ENCODE data around the gene IFT43. TPM values are rescaled to one million over a fixed set of nuclear protein-coding genes. Genes with fewer than 3 reads are reported as not detected.

The IFT43 gene
- total and polyA plus RNA-seq, 9 of the 15 experiments (the other 6 are each of a cell fraction or from before 2014, with no cell fraction given) = 4.9 to 12.8 (median 8.0) TPM

- ChIA-PET CTCF (ENCODE audit: low intra/inter-chr PET ratio) (no interaction called here), POLR2A (interaction anchor here (0.7 to 0.9 kb wide), 2 partner anchors 8 to 239 kb away, joined by 3 read pairs; no protein-coding TSS in a partner anchor)
- BruUV-seq (replicated peaks) = no TSS peak
- in situ Hi-C loops (cut with MboI) = loop anchor here (10.0 kb wide), 1 partner anchor 413 kb away; the partner anchor contains the start of gene FLVCR2
- WGBS (ENCODE audit: insufficient coverage, low coverage, missing lambda C conversion rate) = 23% methylated on average over 2 of the region's 3 CpGs
- H4K20me1 ChIP-seq (replicated peaks; ENCODE audit: control insufficient read depth, insufficient read depth, low read length) = no peaks in the 10 kb centered on the region
- no peaks in the 10 kb centered on the region for H3K36me3 ChIP-seq (ENCODE audit: control insufficient read depth, insufficient read depth, low read length)
- no peak for DNase-seq (ENCODE audit: extremely low read depth in 1 of 4, low spot score in 3 of 4)
- no peak for ATAC-seq
- H2AFZ ChIP-seq (ENCODE audit: low read depth, low read length) = no peak overlapping the region
- no peaks in the 10 kb centered on the region for H3K27me3 ChIP-seq (ENCODE audit: control insufficient read depth in 2 of 2, insufficient read depth in 2 of 2, low read length in 2 of 2)
- TF ChIP-seq PHF21A (IDR thresholded peaks at IDR 0.05; ENCODE audit: borderline replicate concordance, low read depth) (no peak), LARP7 (IDR thresholded peaks at IDR 0.05) (no peak), CHD4 (IDR thresholded peaks at IDR 0.05; ENCODE audit: insufficient read depth, insufficient replicate concordance, low read depth, low read length, poor library complexity, severe bottlenecking) (no peak), NBN (IDR thresholded peaks at IDR 0.05; ENCODE audit: low read depth) (no peak)
- H3K9me1 ChIP-seq (ENCODE audit: control insufficient read depth, insufficient read depth, low read length) = no peaks in the 10 kb centered on the region
- intact Hi-C loops (cut with micrococcal nuclease) = no loop called here
- no peak for FAIRE-seq
- no peaks in the 10 kb centered on the region for H3K9me3 ChIP-seq (replicated peaks; ENCODE audit: control insufficient read depth, insufficient read depth, low read depth, low read length)
- H3K4me1 ChIP-seq (replicated peaks in 1 of 2; ENCODE audit: control insufficient read depth in 2 of 2, insufficient read depth in 2 of 2, low read length in 2 of 2) = peaks cover 4 to 5% of the 10 kb centered on the region in 2 experiments; a peak in 4 of 5 replicates
- no peak overlapping the region for H3K27ac ChIP-seq (ENCODE audit: extremely low read depth, low read depth, low read length)
- H3K4me2 ChIP-seq (ENCODE audit: insufficient read depth, low read length) = no peak overlapping the region
- H3K9ac ChIP-seq (ENCODE audit: insufficient read depth in 1 of 2, low read depth in 2 of 2, low read length in 2 of 2) = no peak overlapping the region
- no peak overlapping the region for H3K4me3 ChIP-seq
- H3K79me2 ChIP-seq (ENCODE audit: control insufficient read depth, insufficient read depth, low read length) = no peaks in the 10 kb centered on the region
These were observed 1.8 kb downstream of the IFT43 start for GRCh38 chr14:75987201-75987970.

GRCh38 chr14:75989134-75989533 is 3.6 kb downstream of the IFT43 start:
- FAIRE-seq (no peak), ATAC-seq (no peak), DNase-seq (ENCODE audit: extremely low read depth in 1 of 4, low spot score in 3 of 4) (no peak)
- POLR2A ChIA-PET = interaction anchor here (0.7 kb wide), 1 partner anchor 28 kb away, joined by 3 read pairs; no protein-coding TSS in a partner anchor
- Histone ChIP-seq H2AFZ (ENCODE audit: low read depth, low read length) (no peak overlapping the region), H3K9me1 (ENCODE audit: control insufficient read depth, insufficient read depth, low read length) (no peaks in the 10 kb centered on the region), H3K36me3 (ENCODE audit: control insufficient read depth, insufficient read depth, low read length) (no peaks in the 10 kb centered on the region), H3K4me3 (no peak overlapping the region), H3K9ac (ENCODE audit: insufficient read depth in 1 of 2, low read depth in 2 of 2, low read length in 2 of 2) (no peak overlapping the region), H4K20me1 (replicated peaks; ENCODE audit: control insufficient read depth, insufficient read depth, low read length) (no peaks in the 10 kb centered on the region), H3K27me3 (ENCODE audit: control insufficient read depth in 2 of 2, insufficient read depth in 2 of 2, low read length in 2 of 2) (no peaks in the 10 kb centered on the region), H3K4me1 (replicated peaks in 1 of 2; ENCODE audit: control insufficient read depth in 2 of 2, insufficient read depth in 2 of 2, low read length in 2 of 2) (peaks cover 0 to 4% of the 10 kb centered on the region in 2 experiments; a peak in 3 of 5 replicates), H3K79me2 (ENCODE audit: control insufficient read depth, insufficient read depth, low read length) (no peaks in the 10 kb centered on the region), H3K27ac (ENCODE audit: extremely low read depth, low read depth, low read length) (no peak overlapping the region), H3K4me2 (ENCODE audit: insufficient read depth, low read length) (no peak overlapping the region), H3K9me3 (replicated peaks; ENCODE audit: control insufficient read depth, insufficient read depth, low read depth, low read length) (no peaks in the 10 kb centered on the region)
- in situ Hi-C loops (cut with MboI) = loop anchor here (10.0 kb wide), 1 partner anchor 414 kb away; the partner anchor contains the start of gene FLVCR2
- BruUV-seq (replicated peaks) = no TSS peak
- intact Hi-C loops (cut with micrococcal nuclease) = no loop called here
- CTCF ChIA-PET (ENCODE audit: low intra/inter-chr PET ratio) = no interaction called here
- WGBS (ENCODE audit: insufficient coverage, low coverage, missing lambda C conversion rate) = 65% methylated on average over 3 of the region's 6 CpGs
- TF ChIP-seq ZNF518B (CRISPR knock-in tag; IDR thresholded peaks at IDR 0.05) (no peak), BCOR (IDR thresholded peaks at IDR 0.05) (no peak), NR2C2 (CRISPR knock-in tag; IDR thresholded peaks at IDR 0.05) (no peak), NR2C2 (tag; IDR thresholded peaks at IDR 0.05) (no peak), CBFA2T2 (conservative IDR thresholded peaks at IDR 0.05) (no peak), U2AF2 (optimal IDR thresholded peaks at IDR 0.05; ENCODE audit: low read depth, low read length) (no peak), ZNF561 (CRISPR knock-in tag; conservative IDR thresholded peaks at IDR 0.05) (no peak), FIP1L1 (IDR thresholded peaks at IDR 0.05; ENCODE audit: low read depth, low read length, poor library complexity, severe bottlenecking) (no peak), ZNF239 (CRISPR knock-in tag; IDR thresholded peaks at IDR 0.05) (no peak)

Measured in K562 (cell line).